ENCODE data around the gene IGFN1.

IGFN1 gene

DNA sequence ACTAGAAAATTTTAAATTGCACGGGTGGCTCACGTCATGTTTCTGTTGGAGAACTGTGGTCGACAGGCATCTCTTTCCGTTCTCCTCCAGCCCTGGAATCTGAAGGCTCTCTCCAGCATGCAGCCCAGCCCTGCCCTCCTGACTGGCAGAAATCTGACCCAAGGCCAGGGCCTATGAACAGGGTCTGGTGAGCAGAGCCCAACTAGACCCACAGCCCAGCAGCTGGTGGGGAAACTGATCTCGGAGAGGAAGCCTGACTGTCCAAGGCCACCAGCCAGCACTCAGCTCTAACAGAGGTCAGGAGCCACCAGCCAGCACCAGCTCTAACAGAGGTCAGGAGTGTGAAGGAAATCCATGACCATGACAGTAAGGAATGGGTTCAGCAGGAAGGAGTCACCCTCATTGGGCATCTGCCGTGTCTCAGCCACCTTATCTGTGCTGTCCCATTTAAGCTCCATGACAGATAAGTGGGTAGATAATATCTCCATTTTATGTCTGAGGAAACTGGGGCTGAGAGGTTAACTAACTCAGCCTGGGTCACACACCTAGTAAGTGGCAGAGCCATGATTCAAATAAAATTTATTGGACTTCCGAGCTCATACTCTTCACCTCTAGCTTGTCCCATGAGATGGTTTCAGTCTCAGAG, 72.5 kb downstream of the IGFN1 start:
- ChIA-PET POLR2A (no interaction called here), CTCF (interaction anchor here (0.8 to 7.0 kb wide), 8 partner anchors 9 to 185 kb away, joined by 3 to 82 read pairs (median 12); no protein-coding TSS in a partner anchor)
- no peak overlapping the region for H3K4me3 ChIP-seq (ENCODE audit: low read depth, low read length)
- no peak for DNase-seq (ENCODE audit: low read depth, low spot score)
- no peak for TF ChIP-seq CTCF (IDR thresholded peaks at IDR 0.05; ENCODE audit: insufficient read depth, low read length, missing control alignments)

- no peak overlapping the region for H3K4me3 ChIP-seq (ENCODE audit: low read depth, low read length)
- ChIA-PET POLR2A (no interaction called here), CTCF (interaction anchor here (4.7 to 7.0 kb wide), 4 partner anchors 11 to 121 kb away, joined by 20 to 82 read pairs (median 66); no protein-coding TSS in a partner anchor)
- DNase-seq (ENCODE audit: low read depth, low spot score) = no peak
- TF ChIP-seq CTCF (IDR thresholded peaks at IDR 0.05; ENCODE audit: insufficient read depth, low read length, missing control alignments) = no peak
These were observed 73.4 kb downstream of the IGFN1 start for GRCh38 chr1:201264072-201264471.

DNA sequence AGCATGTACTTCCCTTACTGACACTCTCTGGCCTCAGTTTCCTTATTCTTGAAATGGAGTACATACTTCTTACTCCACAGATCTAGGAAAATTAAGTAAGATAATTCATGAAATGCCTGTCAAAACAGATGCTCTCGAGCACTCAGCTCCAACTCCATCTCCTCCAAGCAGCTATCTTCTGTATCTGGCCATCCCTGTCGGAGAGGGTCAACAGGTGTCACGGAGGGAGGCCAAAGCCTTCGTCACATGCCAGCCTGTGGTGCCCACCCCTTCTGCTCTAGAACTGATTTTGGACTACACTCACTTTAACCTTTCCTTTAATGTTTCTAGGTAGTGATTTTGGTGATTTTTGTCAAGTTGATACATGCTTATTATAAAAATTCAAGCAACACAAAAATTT, 73.9 kb downstream of the IGFN1 start:
- POLR2A ChIA-PET = no interaction called here
- CTCF ChIA-PET = interaction anchor here (4.7 to 7.0 kb wide), 4 partner anchors 11 to 121 kb away, joined by 20 to 82 read pairs (median 66); no protein-coding TSS in a partner anchor
- no peak for TF ChIP-seq CTCF (IDR thresholded peaks at IDR 0.05; ENCODE audit: insufficient read depth, low read length, missing control alignments)

DNA sequence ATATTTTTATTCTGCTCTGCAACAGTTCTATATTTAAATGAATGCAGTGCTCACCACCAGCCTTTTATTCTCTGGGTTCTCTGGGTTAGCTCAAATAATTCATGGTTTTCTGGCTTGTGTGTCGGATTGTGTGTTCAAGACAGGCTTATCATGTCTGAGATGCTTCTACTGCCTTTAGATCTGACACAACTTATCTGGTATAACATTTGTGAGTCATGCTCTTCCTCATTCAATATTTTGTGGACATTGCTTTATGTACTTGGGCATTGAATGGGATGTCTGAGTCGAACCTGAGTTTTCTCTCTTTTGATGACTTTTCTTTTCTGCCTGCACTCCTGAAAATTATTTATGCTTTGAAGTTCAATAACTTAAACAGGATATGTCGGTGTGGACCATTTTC, 75.1 kb downstream of the IGFN1 start:
- TF ChIP-seq CTCF (IDR thresholded peaks at IDR 0.05; ENCODE audit: insufficient read depth, low read length, missing control alignments) = no peak
- ChIA-PET POLR2A (no interaction called here), CTCF (interaction anchor here (0.9 to 8.2 kb wide), 7 partner anchors 13 to 141 kb away, joined by 3 to 82 read pairs (median 20); no protein-coding TSS in a partner anchor)
- H3K4me3 ChIP-seq (ENCODE audit: low read depth, low read length) = no peak overlapping the region
- DNase-seq (ENCODE audit: low read depth, low spot score) = no peak

More for the DNA sequence above, 73.9 kb downstream of the IGFN1 start:
- H3K4me3 ChIP-seq (ENCODE audit: low read depth, low read length) = no peak overlapping the region
- DNase-seq (ENCODE audit: low read depth, low spot score) = no peak

DNA sequence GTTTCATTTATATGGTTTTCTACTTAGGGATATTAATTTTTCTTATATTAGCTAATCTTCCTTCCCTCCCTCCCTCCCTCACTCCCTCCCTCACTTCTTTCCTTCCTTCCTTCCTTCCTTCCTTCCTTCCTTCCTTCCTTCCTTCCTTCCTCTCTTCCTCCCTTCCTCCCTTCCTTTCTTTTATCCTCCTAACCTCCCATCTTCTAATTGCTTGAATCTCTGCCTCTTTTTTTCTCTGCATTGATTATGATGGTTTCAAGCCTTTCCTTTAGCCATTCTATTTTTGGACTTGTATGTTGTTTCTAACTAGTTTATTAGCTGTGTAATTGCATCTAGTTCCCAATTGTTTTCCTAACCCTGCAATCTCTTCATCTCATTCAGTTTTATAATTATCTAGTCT, 75.7 kb downstream of the IGFN1 start:
- no peak for TF ChIP-seq CTCF (IDR thresholded peaks at IDR 0.05; ENCODE audit: insufficient read depth, low read length, missing control alignments)
- ChIA-PET POLR2A (no interaction called here), CTCF (interaction anchor here (0.8 to 8.2 kb wide), 9 partner anchors 13 to 143 kb away, joined by 3 to 82 read pairs (median 5); no protein-coding TSS in a partner anchor)
- no peak overlapping the region for H3K4me3 ChIP-seq (ENCODE audit: low read depth, low read length)
- no peak for DNase-seq (ENCODE audit: low read depth, low spot score)

DNA sequence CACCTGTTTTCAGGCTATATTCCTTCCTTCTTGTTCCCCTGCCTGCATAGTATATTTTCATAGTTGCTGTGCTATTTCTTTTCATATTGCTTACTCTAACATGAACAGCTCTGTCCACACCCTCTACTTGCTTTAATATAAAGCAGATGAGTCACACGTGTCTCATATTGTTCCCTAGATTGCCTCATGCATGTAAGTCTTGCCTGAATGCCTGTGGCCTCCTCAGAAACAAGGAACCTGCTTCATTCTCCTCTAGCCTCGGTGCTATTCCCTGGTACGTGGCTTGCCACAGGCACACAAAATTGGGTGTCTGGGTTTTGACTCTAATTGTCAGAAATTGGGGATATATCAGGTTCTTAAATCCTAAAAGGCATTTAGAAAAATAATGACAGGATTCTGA, 76.2 kb downstream of the IGFN1 start:
- peak; percentile 81 for DNase-seq (ENCODE audit: low read depth, low spot score)
- CTCF ChIA-PET = interaction anchor here (0.8 to 8.2 kb wide), 9 partner anchors 14 to 142 kb away, joined by 3 to 82 read pairs (median 5); no protein-coding TSS in a partner anchor
- no peak overlapping the region for H3K4me3 ChIP-seq (ENCODE audit: low read depth, low read length)
- POLR2A ChIA-PET = no interaction called here
- no peak for TF ChIP-seq CTCF (IDR thresholded peaks at IDR 0.05; ENCODE audit: insufficient read depth, low read length, missing control alignments)
